B cell (primary cell): Measurements from ENCODE around the gene TGFA. TPM values are rescaled to one million over a fixed set of nuclear protein-coding genes. Genes with fewer than 3 reads are reported as not detected.

ENCODE experiments used
- ATAC-seq: fragments of 200-7000 bp; cut with Tn5 transposase; one replicate; pipeline ENCODE4 v1.10.0; 2021; ENCODE audit warnings: low read depth, mild to moderate bottlenecking, moderate number of reproducible peaks, moderate library complexity
- CTCF ChIA-PET: fragments of 350-600 bp; sonication (Branson Sonifier 250); formaldehyde crosslinking; loops from one replicate; lab custom pipeline; 2021; ENCODE audit warnings: antibody characterized with exemption, inconsistent platforms; lab: Charles Lee
- POLR2A ChIA-PET: fragments of 350-600 bp; sonication (Branson Sonifier 250); formaldehyde crosslinking; loops from one replicate; lab custom pipeline; 2021; ENCODE audit warnings: antibody characterized with exemption; lab: Charles Lee
- DNase-seq: peaks from one replicate; pipeline ENCODE4 v3.0.0; 2013
- H2AFZ ChIP-seq: 2 replicates; pipeline ENCODE4 v1.6.1; 2012; ENCODE audit warnings: mild to moderate bottlenecking, low read depth, low read length; ENCODE audit not compliant: insufficient read depth, poor library complexity, severe bottlenecking
- H3K27ac ChIP-seq, 2 donors: 1 replicate in 1 of 2; 2 replicates in 1 of 2; pipeline ENCODE4 v1.5.1; 2012 to 2013; ENCODE audit warnings: low read length in 2 of 2, mild to moderate bottlenecking in 2 of 2, moderate library complexity in 1 of 2
- H3K27me3 ChIP-seq, 4 experiments: fragments of 200-600 bp in 1 of 4; sonication (generic) in 1 of 4; replicated peaks in 1 of 4; 1 replicate in 2 of 4; 2 replicates in 2 of 4; pipeline versions ENCODE4 v1.6.1 to v1.7.0; 2013 to 2016; ENCODE audit warnings: low read length in 3 of 4, mild to moderate bottlenecking in 2 of 4, mixed read lengths in 1 of 4, moderate library complexity in 1 of 4; ENCODE audit not compliant: insufficient read depth in 4 of 4, control insufficient read depth in 3 of 4; ENCODE audit errors: control extremely low read depth in 1 of 4
- H3K36me3 ChIP-seq, 2 experiments: replicated peaks in 1 of 2; 1 replicate in 1 of 2; 2 replicates in 1 of 2; pipeline versions ENCODE4 v1.6.1 to v1.7.1; 2013; ENCODE audit warnings: low read length in 1 of 2; ENCODE audit not compliant: insufficient read depth in 2 of 2, control insufficient read depth in 1 of 2; ENCODE audit errors: control extremely low read depth in 1 of 2, extremely low read depth in 1 of 2
- H3K4me1 ChIP-seq, 2 donors: fragments of 200-600 bp in 1 of 2; sonication (generic) in 1 of 2; 1 replicate in 1 of 2; 2 replicates in 1 of 2; pipeline versions ENCODE4 v1.5.1 to v1.6.1; 2013 to 2017; ENCODE audit warnings: low read length in 2 of 2; ENCODE audit not compliant: control insufficient read depth in 2 of 2, insufficient read depth in 2 of 2
- H3K4me2 ChIP-seq: replicated peaks from 2 replicates; pipeline ENCODE3; 2012; ENCODE audit warnings: mild to moderate bottlenecking, low read depth, low read length; ENCODE audit not compliant: poor library complexity, severe bottlenecking
- H3K4me3 ChIP-seq, 5 experiments: fragments of 200-600 bp in 1 of 5; sonication (generic) in 1 of 5; 1 replicate in 3 of 5; 2 replicates in 2 of 5; pipeline versions ENCODE4 v1.5.1 to v1.7.0; 2011 to 2016; ENCODE audit warnings: low read length in 4 of 5, mild to moderate bottlenecking in 4 of 5, low read depth in 2 of 5, control low read depth in 1 of 5, moderate library complexity in 1 of 5; ENCODE audit not compliant: insufficient read depth in 1 of 5; ENCODE audit errors: control extremely low read depth in 1 of 5, extremely low read depth in 1 of 5
- H3K79me2 ChIP-seq: fragments of 200-600 bp; sonication (generic); one replicate; pipeline ENCODE4 v1.6.0; 2016; ENCODE audit warnings: low read length; ENCODE audit not compliant: control insufficient read depth, insufficient read depth
- H3K9ac ChIP-seq: fragments of 200-600 bp; sonication (generic); 2 replicates; pipeline ENCODE4 v1.6.1; 2017; ENCODE audit warnings: mild to moderate bottlenecking, low read length, moderate library complexity
- H3K9me3 ChIP-seq, 3 donors: one replicate each; pipeline versions ENCODE4 v1.6.1 to v1.7.1; 2013; ENCODE audit warnings: low read length in 2 of 3; ENCODE audit not compliant: control insufficient read depth in 2 of 3, insufficient read depth in 1 of 3; ENCODE audit errors: control extremely low read depth in 1 of 3
- H4K20me1 ChIP-seq: 2 replicates; pipeline ENCODE4 v1.6.0; 2012; ENCODE audit warnings: mild to moderate bottlenecking, low read length; ENCODE audit not compliant: insufficient read depth, control insufficient read depth, poor library complexity, severe bottlenecking
- H3K27ac Mint-ChIP-seq: one replicate; pipeline ENCODE4 v1.8.0; 2021; ENCODE audit warnings: mixed read lengths
- H3K27me3 Mint-ChIP-seq: one replicate; pipeline ENCODE4 v1.8.0; 2021; ENCODE audit warnings: mixed read lengths
- H3K4me1 Mint-ChIP-seq: one replicate; pipeline ENCODE4 v1.8.0; 2021; ENCODE audit warnings: mixed read lengths
- H3K4me3 Mint-ChIP-seq: one replicate; pipeline ENCODE4 v1.8.0; 2021; ENCODE audit warnings: mixed read lengths
- H3K9me3 Mint-ChIP-seq: one replicate; pipeline ENCODE4 v1.8.0; 2022; ENCODE audit warnings: mixed read lengths; ENCODE audit not compliant: insufficient read depth
- EZH2 ChIP-seq: IDR thresholded peaks from 2 replicates; pipeline ENCODE4 v1.6.1; 2012; ENCODE audit warnings: borderline replicate concordance, low read depth, mild to moderate bottlenecking, moderate library complexity, low read length; ENCODE audit not compliant: insufficient read depth, poor library complexity, severe bottlenecking
- WGBS: methylation state at CpG from one replicate; pipeline ENCODE4 v1.1.5; 2013; ENCODE audit warnings: missing lambda C conversion rate; ENCODE audit not compliant: insufficient coverage; 5-methylcytosine and 5-hydroxymethylcytosine counted together
- intact Hi-C: fragments of 100-400 bp; cut with micrococcal nuclease; formaldehyde crosslinking; loops from one replicate; pipeline ENCODE4 v1.10.0; 2022
- polyA plus RNA-seq: library from polyadenylated mRNA; depleted of rRNA; stranded (reverse); fragments of >200 nt; gene quantifications from 2 replicates; pipeline ENCODE4 v1.2.3, GENCODE V29; 2012
- total RNA-seq, 2 donors: library from RNA; stranded (reverse); fragments of 120-200 nt in 1 of 2; gene quantifications; 1 replicate in 1 of 2; 2 replicates in 1 of 2; pipeline versions ENCODE4 v1.2.3 to v1.2.4, GENCODE V29; 2013 to 2022
- TF ChIP-seq, protein P1 (sequence below): fragments of 200-600 bp; IDR thresholded peaks from one replicate; pipeline ENCODE4 v1.8.0; 2022; ENCODE audit warnings: antibody characterized with exemption, mild to moderate bottlenecking

The TGFA gene
- total and polyA plus RNA-seq, 2 donors (not counting 1 experiment from before 2014, with no cell fraction given), result 0.04 TPM; not detected in 1

GRCh38 chr2:70450641-70451250 lies 102.9 kb downstream of the TGFA start:
- intact Hi-C loops, result no loop called here
- Histone ChIP-seq H3K4me1 (no peaks in the 10 kb centered on the region), H3K9ac (no peak overlapping the region), H4K20me1 (no peaks in the 10 kb centered on the region), H3K27me3 (no peaks in the 10 kb centered on the region), H2AFZ (no peak overlapping the region), H3K4me3 (no peak overlapping the region), H3K36me3 (no peaks in the 10 kb centered on the region), H3K79me2 (no peaks in the 10 kb centered on the region), H3K27ac (no peak overlapping the region), H3K4me2 (no peak overlapping the region), H3K9me3 (no peaks in the 10 kb centered on the region)
- DNase-seq (no peak), ATAC-seq (no peak)
- TF ChIP-seq EZH2, result no peak
- TF ChIP-seq, protein P1, sequence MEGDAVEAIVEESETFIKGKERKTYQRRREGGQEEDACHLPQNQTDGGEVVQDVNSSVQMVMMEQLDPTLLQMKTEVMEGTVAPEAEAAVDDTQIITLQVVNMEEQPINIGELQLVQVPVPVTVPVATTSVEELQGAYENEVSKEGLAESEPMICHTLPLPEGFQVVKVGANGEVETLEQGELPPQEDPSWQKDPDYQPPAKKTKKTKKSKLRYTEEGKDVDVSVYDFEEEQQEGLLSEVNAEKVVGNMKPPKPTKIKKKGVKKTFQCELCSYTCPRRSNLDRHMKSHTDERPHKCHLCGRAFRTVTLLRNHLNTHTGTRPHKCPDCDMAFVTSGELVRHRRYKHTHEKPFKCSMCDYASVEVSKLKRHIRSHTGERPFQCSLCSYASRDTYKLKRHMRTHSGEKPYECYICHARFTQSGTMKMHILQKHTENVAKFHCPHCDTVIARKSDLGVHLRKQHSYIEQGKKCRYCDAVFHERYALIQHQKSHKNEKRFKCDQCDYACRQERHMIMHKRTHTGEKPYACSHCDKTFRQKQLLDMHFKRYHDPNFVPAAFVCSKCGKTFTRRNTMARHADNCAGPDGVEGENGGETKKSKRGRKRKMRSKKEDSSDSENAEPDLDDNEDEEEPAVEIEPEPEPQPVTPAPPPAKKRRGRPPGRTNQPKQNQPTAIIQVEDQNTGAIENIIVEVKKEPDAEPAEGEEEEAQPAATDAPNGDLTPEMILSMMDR, result no peak
- POLR2A ChIA-PET, result no interaction called here
- whole genome bisulfite sequencing, result 84% methylated on average over 6 of the region's 7 CpGs
- H3K4me3 Mint-ChIP-seq, result no peak overlapping the region
- no peaks in the 10 kb centered on the region for H3K9me3 Mint-ChIP-seq
- H3K4me1 Mint-ChIP-seq, result no peaks in the 10 kb centered on the region
- CTCF ChIA-PET, result no interaction called here
- no peaks in the 10 kb centered on the region for H3K27me3 Mint-ChIP-seq
- no peak overlapping the region for H3K27ac Mint-ChIP-seq

DNA sequence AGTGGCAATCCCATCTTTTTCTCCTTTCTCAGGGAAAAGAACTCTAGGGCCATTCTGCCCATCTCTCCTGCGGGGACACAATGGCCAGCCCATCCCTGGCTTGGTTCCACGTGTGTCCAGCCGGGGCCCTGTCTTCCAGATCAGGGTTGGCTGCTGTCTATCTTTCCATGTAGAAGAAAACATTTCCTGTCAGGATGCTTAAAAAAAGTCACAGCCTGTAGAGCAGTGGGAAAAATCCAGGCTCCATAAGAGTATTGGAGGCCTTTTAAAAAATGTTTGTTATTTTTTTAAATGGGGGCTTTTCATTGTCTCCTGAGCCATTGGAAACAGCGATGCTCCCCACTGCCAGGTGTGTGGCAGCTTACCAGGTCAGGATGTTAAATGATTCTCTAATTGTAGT lies 105.6 kb downstream of the TGFA start:
- H4K20me1 ChIP-seq, result no peaks in the 10 kb centered on the region
- no peak overlapping the region for H3K27ac ChIP-seq
- WGBS, result 96% methylated on average over 3 of the region's 4 CpGs
- H3K9ac ChIP-seq, result no peak overlapping the region
- ChIA-PET CTCF (no interaction called here), POLR2A (no interaction called here)
- H3K9me3 ChIP-seq, result no peaks in the 10 kb centered on the region
- ATAC-seq, result no peak
- no peak overlapping the region for H3K4me3 ChIP-seq
- no peaks in the 10 kb centered on the region for H3K27me3 ChIP-seq
- intact Hi-C loops, result no loop called here
- no peak overlapping the region for H2AFZ ChIP-seq
- Mint-ChIP-seq H3K4me3 (no peak overlapping the region), H3K9me3 (no peaks in the 10 kb centered on the region), H3K27ac (no peak overlapping the region), H3K27me3 (no peaks in the 10 kb centered on the region), H3K4me1 (no peaks in the 10 kb centered on the region)
- no peak for DNase-seq
- TF ChIP-seq, protein P1, result no peak
- no peak for TF ChIP-seq EZH2
- no peaks in the 10 kb centered on the region for H3K79me2 ChIP-seq
- H3K4me2 ChIP-seq, result no peak overlapping the region
- H3K36me3 ChIP-seq, result no peaks in the 10 kb centered on the region
- H3K4me1 ChIP-seq, result no peaks in the 10 kb centered on the region
